Esophagus squamous epithelium (tissue), 4 donors: ENCODE data around the gene XPNPEP2.

Experiments
- POLR2A ChIP-seq, 4 donors: fragments of 450-650 bp; IDR thresholded peaks; one replicate each; pipeline ENCODE4 v1.6.1; 2017; ENCODE audit warnings: antibody characterized with exemption in 4 of 4, mild to moderate bottlenecking in 4 of 4, moderate library complexity in 3 of 4
- TF ChIP-seq, protein P1 (sequence below), 6 experiments: fragments of 450-650 bp in 4 of 6; fragments of 200-600 bp in 2 of 6; sonication (generic) in 2 of 6; IDR thresholded peaks; one replicate each; pipeline ENCODE4 v1.5.1; 2016 to 2019; ENCODE audit warnings: antibody characterized with exemption in 6 of 6, mild to moderate bottlenecking in 4 of 6, moderate library complexity in 4 of 6

DNA sequence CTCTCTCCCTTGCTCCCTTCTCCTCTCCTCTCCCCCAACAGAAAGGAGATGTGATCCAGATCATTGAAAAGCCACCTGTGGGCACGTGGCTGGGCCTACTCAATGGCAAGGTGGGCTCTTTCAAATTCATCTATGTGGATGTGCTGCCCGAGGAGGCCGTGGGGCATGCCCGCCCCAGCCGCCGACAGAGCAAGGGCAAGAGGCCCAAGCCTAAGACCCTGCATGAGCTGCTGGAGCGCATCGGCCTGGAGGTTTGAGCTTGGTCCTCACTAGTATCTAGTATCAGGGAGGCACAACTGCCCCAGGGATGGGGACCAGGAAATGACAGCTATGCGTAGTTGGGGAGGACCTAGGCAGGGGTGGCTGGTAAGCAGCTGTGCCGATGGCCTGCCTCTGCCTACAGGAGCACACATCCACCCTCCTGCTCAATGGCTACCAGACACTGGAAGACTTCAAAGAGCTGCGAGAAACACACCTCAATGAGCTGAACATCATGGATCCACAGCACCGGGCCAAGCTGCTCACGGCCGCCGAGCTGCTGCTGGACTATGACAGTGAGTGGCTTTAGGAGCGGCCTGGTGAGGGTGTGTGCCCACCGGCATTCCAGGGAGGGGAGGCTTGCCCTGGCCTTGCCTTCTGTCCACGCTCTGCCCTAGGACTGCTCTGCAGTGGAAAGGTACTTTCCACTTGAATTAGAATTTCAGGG lies 54.0 kb downstream of the XPNPEP2 start:
- TF ChIP-seq, protein P1, sequence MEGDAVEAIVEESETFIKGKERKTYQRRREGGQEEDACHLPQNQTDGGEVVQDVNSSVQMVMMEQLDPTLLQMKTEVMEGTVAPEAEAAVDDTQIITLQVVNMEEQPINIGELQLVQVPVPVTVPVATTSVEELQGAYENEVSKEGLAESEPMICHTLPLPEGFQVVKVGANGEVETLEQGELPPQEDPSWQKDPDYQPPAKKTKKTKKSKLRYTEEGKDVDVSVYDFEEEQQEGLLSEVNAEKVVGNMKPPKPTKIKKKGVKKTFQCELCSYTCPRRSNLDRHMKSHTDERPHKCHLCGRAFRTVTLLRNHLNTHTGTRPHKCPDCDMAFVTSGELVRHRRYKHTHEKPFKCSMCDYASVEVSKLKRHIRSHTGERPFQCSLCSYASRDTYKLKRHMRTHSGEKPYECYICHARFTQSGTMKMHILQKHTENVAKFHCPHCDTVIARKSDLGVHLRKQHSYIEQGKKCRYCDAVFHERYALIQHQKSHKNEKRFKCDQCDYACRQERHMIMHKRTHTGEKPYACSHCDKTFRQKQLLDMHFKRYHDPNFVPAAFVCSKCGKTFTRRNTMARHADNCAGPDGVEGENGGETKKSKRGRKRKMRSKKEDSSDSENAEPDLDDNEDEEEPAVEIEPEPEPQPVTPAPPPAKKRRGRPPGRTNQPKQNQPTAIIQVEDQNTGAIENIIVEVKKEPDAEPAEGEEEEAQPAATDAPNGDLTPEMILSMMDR (IDR thresholded peaks at IDR 0.05), result no peak
- TF ChIP-seq POLR2A (IDR thresholded peaks at IDR 0.05), result no peak
